Activated T-cell treated with anti-CD3 and anti-CD28 coated beads, Interleukin-2, amount 50 U/mL, for 48 hours (primary cell): ENCODE data around the gene AKIP1.
"Not testable (repeated sequence)": the region's sequence is repeated elsewhere in the genome, so short reads cannot be mapped to it uniquely, and the experiment has no call there.

ENCODE experiments used
- DNase-seq, 2 experiments: peaks; one replicate each; pipeline ENCODE4 v3.0.0-alpha.2; 2020

The AKIP1 gene, protein sequence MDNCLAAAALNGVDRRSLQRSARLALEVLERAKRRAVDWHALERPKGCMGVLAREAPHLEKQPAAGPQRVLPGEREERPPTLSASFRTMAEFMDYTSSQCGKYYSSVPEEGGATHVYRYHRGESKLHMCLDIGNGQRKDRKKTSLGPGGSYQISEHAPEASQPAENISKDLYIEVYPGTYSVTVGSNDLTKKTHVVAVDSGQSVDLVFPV

DNA sequence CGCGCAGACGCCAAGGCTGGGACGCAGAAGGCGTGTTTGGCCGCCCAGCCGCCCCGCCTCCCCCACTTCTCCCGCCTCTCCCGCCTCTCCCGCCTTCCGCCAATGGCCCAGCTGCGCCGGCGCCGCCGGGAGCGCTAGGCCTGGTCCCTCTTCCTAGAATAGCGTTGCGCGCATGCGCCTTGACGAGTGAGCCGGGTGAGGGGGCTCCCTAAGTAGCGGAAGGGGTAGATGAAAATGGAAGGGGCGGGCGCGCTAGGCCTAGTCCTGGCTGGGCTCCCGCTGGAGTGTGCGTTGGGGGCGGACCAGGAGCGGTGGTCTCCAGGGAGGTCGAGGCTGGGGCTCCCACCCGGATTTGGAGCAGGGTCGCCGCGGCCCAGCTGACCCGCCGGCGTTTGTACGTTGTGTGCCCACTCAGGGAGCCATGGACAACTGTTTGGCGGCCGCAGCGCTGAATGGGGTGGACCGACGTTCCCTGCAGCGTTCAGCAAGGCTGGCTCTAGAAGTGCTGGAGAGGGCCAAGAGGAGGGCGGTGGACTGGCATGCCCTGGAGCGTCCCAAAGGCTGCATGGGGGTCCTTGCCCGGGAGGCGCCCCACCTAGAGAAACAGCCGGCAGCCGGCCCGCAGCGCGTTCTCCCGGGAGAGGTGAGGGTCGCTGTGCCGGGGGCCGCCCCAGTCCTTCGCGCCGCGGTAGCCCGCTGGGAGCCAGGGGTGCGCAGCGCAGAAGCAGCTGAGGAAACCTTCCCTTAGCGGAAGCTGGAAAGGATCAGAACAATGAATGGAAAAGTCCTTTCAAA, at the start of gene AKIP1:
Gene AKIP1 (plus strand): TSS at position 161 of the 795 bp plus-strand sequence. CDS start 261 bp downstream, at position 422.
- DNase-seq: peak; percentile 89 to 91

DNA sequence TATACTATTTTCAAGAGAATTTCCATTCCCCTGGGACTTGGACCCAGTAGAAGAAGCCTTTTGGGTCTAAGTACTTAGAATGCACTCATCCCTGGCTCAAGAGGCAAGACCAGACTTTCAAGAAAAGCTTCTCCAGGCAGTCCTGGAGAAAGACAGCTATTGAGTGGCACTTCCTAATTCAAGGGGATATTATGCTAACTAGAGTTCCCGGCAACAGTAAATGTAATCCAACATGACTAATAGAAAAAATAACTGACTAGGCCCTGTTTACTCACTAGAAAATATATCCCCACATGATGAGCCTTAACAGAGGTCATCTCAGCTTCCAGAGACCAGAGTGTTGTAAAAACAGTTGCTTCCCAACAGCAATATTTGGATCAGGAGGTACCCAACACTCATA, 47.2 kb upstream of the AKIP1 start:
- no peak for DNase-seq

- DNase-seq: no peak
Observed at GRCh38 chr11:8865304-8865703, 45.7 kb upstream of the AKIP1 start.

DNA sequence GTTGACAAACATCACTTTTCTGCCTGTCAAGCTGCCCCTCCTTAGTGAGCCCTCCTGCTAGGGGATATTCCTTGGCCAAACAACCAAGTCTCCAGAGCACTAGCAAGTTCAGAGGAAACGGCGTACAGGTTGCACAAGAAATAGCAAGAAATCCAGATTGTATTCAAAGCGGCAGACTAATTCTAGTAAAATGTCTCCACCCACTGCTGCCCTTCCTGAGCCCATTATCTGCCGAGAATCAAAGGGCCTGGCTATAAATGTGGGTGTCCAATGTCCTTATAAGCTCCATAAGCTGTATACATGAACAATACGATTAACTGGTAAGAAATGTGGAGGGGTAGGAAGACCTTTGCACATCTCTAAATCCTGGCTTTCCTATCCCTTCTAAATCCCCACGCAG, 44.0 kb upstream of the AKIP1 start:
- DNase-seq: no peak

- DNase-seq: no peak
Observed at GRCh38 chr11:8867931-8868631, 42.9 kb upstream of the AKIP1 start.

GRCh38 chr11:8870411-8871170, 40.4 kb upstream of the AKIP1 start:
- peak; percentile 22 to 38 for DNase-seq

DNA sequence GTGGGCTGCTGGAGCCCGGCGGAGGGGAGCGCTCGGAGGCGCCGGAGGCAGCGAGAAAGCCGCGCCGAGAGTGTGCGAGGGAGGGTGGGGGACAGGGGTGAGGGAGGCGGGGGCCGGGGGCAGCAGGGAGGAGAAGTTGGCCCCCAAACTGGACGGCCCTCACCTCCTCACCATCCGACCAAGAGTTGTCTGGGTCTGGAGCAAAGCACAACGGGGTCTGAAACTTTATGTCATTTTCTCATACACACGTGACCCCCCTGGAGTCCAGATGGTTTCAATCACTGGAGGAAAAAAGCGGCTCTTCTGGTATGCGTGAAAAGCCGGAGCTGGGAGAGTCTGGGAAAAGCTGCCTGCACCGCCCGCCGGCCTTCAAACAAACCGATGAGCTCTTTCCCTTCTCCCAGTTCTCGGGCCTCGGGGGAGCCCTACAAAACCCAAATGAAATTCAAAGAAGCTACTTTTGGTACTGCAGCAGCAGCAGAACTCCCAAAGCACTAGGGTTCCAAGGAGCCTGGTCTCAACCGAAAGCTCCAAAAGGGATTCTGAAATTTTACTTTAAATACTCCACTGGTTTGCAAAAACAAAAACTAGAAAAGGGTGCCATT, 39.7 kb upstream of the AKIP1 start:
- no peak for DNase-seq

DNA sequence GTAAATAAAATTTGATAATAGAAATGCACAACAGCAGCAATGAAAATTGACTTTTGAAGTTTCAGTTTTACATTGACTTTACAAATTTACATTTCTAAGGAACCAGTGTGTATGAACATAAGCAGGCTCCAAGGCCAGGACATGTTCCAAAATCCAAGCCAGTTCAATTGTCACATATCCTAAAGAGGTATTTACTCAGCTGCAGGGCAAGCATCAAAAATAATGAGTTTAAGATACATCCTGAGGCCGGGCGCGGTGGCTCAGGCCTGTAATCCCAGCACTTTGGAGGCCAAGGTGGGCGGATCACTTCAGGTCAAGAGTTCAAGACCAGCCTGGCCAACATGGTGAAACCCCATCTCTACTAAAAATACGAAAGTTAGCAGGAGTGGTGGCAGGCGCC, 39.0 kb upstream of the AKIP1 start:
- DNase-seq: no peak

- no peak for DNase-seq
Observed at GRCh38 chr11:8873741-8874405, 37.1 kb upstream of the AKIP1 start.

DNA sequence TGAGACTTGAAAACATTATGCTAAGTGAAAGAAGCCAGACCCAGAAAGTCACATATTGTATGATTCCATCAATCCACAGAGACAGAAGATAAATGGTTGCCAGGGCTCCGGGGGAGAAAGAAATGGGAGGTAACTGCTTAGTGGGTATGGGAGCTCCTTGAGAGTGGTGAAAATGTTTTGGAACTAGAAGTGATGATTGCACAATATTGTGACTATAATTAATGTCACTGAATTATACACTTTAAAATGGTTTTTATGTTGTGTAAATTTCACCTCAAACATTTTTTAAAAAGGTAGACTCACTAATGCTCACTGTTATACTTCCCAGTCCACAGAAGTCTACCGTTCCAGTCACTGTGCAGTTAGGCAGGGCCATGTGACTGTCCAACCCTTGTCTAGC, 32.2 kb upstream of the AKIP1 start:
- DNase-seq: no peak

DNA sequence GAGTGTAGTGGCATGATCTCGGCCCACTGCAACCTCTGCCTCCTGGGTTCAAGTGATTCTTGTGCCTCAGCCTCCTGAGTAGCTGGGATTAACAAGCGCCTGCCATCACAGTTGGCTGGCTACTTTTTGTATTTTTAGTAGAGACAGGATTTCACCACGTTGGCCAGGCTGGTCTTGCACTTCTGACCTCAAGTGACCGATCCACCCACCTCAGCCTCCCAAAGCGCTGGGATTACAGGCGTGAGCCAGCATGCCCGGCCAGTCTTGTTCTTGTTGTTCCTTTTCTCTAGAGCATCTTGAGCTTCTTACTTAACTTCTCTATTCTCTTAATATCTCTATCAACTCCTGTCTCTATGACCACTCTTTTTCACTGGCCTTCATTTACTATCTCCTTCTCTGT, 29.4 kb upstream of the AKIP1 start:
- not testable (repeated sequence) for DNase-seq

GRCh38 chr11:8886322-8886721, 24.7 kb upstream of the AKIP1 start:
- DNase-seq: no peak

GRCh38 chr11:8891185-8891584, 19.8 kb upstream of the AKIP1 start:
- DNase-seq: not testable (repeated sequence)

DNA sequence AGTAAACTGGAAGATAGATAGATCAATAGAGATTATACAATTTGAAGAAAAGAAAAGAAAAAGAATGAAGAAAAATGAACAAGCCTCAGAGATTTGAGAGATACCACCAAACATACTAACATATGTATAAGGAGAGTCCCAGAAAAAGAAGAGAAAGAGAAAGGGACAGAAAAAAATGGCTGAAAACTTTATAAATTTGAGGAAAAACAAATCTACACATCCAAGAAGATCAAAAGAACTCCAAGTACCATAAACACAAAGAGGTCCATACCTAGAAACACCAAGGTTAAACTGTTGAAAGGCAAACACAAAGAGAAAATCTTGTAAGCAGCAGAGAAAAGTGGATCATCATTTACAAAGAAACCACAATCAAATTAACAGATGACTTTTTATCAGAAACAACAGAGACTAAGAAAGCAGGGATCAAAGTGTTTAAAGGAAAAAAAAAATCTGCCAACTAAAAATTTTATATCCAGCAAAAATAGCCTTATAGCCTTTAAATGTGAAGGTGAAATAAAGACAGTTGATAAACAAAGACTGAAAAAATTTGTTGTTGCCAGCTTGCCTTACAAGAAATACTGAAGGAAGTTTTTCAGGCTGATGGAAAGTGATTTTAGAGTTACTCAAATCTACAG, 11.8 kb upstream of the AKIP1 start:
- DNase-seq: no peak

- no peak for DNase-seq
Observed at GRCh38 chr11:8905528-8906165, 5.3 kb upstream of the AKIP1 start.

DNA sequence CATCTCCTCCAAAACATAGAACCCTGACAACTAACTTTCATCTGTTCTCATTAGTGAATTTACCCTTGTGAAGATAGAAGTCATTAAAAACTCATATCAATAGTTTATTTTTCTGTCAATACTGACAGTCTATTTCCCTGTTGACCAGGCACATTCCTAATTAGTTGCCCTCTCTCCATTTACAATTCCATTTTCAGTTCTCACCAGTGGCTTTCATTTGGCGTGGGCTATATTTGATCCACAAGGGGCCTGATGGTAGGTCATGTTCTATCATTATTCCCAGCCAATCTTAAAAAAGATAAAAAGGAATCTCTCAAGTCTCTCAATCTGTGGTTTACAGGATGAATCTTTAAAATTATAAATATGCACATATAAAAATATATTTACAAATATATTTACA, 3.9 kb upstream of the AKIP1 start:
- DNase-seq: no peak

- DNase-seq: no peak
Observed at GRCh38 chr11:8908099-8908498, 2.9 kb upstream of the AKIP1 start.

DNA sequence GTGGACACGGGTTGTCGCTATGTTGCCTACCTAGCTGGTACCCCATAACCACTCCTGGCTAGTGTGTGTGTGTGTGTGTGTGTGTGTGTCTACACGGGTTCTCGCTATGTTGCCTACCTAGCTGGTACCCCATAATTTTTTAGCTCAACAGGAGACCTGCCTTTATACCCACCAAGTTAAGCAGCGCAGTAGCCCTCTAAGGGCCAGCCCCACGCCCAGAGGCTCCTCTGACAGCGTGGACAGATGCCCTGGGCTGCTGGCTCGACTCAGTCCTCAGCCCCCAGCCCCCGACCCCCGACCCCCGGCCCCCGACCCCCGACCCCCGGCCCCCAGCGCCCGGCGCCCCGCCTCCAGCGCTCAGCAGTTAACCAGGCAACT, 351 bp upstream of the AKIP1 start:
- DNase-seq: no peak

- DNase-seq: peak; percentile 60 to 64
Observed at GRCh38 chr11:8913961-8914660, 3.1 kb downstream of the AKIP1 start.

DNA sequence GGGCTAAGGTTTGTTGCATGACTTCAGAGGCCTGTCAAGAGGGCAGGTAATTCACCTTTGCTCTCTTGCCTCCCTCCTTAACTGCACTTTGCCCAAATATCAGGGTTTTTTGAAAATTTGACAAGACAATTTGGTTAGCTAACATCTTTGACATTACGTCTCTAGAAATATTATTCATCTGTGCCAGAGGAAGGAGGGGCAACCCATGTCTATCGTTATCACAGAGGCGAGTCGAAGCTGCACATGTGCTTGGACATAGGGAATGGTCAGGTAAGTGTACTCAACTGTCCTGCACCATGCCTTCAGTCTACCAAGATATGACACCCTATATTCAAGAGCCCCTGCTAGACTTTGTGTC, 3.7 kb downstream of the AKIP1 start:
- no peak for DNase-seq
